Measurements from ENCODE around the gene ATP11A. TPM values are rescaled to one million over a fixed set of nuclear protein-coding genes. Genes with fewer than 3 reads are reported as not detected.
A peak's percentile ranks its signal among the peaks of the same experiment; 100 is the strongest.

Gene ATP11A
- total RNA-seq, 2 donors from 2014 or later: 122 to 140 TPM

- H3K4me3 ChIP-seq (ENCODE audit: low read length): no peak overlapping the region
- Mint-ChIP-seq H3K36me3 (ENCODE audit: low read depth) (peaks cover 3% of the 10 kb centered on the region), H3K4me1 (peaks cover 14% of the 10 kb centered on the region), H3K4me3 (no peak overlapping the region), H3K27ac (no peak overlapping the region), H3K27me3 (ENCODE audit: insufficient read depth) (no peaks in the 10 kb centered on the region), H3K9me3 (no peaks in the 10 kb centered on the region)
- no peaks in the 10 kb centered on the region for H3K27me3 ChIP-seq (ENCODE audit: control insufficient read depth, insufficient read depth, low read length, poor library complexity, severe bottlenecking)
- H3K36me3 ChIP-seq (ENCODE audit: control insufficient read depth, insufficient read depth, low read length): no peaks in the 10 kb centered on the region
- 78 to 88% methylated on average over 10 to 22 of the region's 22 CpGs for WGBS, 2 experiments (ENCODE audit: insufficient coverage in 1 of 2, insufficient read length in 1 of 2)
- H3K27ac ChIP-seq (ENCODE audit: low read depth, low read length): no peak overlapping the region
- H3K9ac ChIP-seq (ENCODE audit: extremely low read depth, low read length, poor library complexity, severe bottlenecking): no peak overlapping the region
- TF ChIP-seq CTCF (conservative IDR thresholded peaks at IDR 0.05): no peak
- H3K9me3 ChIP-seq (ENCODE audit: control insufficient read depth, low read length): no peaks in the 10 kb centered on the region
- no peak for DNase-seq
- H3K4me1 ChIP-seq (ENCODE audit: control insufficient read depth, insufficient read depth, low read length): no peaks in the 10 kb centered on the region
Measured at GRCh38 chr13:112744168-112745021, 54.6 kb downstream of the ATP11A start.

- H3K27ac Mint-ChIP-seq: peak overlapping the region; percentile 58
- H3K4me1 Mint-ChIP-seq: peaks cover 14% of the 10 kb centered on the region
Measured at GRCh38 chr13:112746044-112746443, 56.2 kb downstream of the ATP11A start.

GRCh38 chr13:112747256-112747655 lies 57.4 kb downstream of the ATP11A start:
- H3K27me3 ChIP-seq (ENCODE audit: control insufficient read depth, insufficient read depth, low read length, poor library complexity, severe bottlenecking): no peaks in the 10 kb centered on the region
- peaks cover 14% of the 10 kb centered on the region for H3K4me1 Mint-ChIP-seq
- no peaks in the 10 kb centered on the region for H3K9me3 ChIP-seq (ENCODE audit: control insufficient read depth, low read length)
- H3K27ac ChIP-seq (ENCODE audit: low read depth, low read length): no peak overlapping the region
- WGBS, 2 experiments (ENCODE audit: insufficient coverage in 1 of 2, insufficient read length in 1 of 2): 93 to 94% methylated on average over 8 to 9 of the region's 9 CpGs
- H3K27ac Mint-ChIP-seq: no peak overlapping the region
- no peaks in the 10 kb centered on the region for H3K9me3 Mint-ChIP-seq
- DNase-seq: no peak
- H3K4me1 ChIP-seq (ENCODE audit: control insufficient read depth, insufficient read depth, low read length): no peaks in the 10 kb centered on the region
- no peaks in the 10 kb centered on the region for H3K27me3 Mint-ChIP-seq (ENCODE audit: insufficient read depth)
- no peak overlapping the region for H3K9ac ChIP-seq (ENCODE audit: extremely low read depth, low read length, poor library complexity, severe bottlenecking)
- peaks cover 6% of the 10 kb centered on the region for H3K36me3 Mint-ChIP-seq (ENCODE audit: low read depth)
- H3K36me3 ChIP-seq (ENCODE audit: control insufficient read depth, insufficient read depth, low read length): no peaks in the 10 kb centered on the region
- no peak for TF ChIP-seq CTCF (conservative IDR thresholded peaks at IDR 0.05)
- no peak overlapping the region for H3K4me3 ChIP-seq (ENCODE audit: low read length)
- H3K4me3 Mint-ChIP-seq: no peak overlapping the region

More at GRCh38 chr13:112746044-112746443, 56.2 kb downstream of the ATP11A start:
- H3K36me3 Mint-ChIP-seq (ENCODE audit: low read depth): peaks cover 3% of the 10 kb centered on the region
- no peaks in the 10 kb centered on the region for H3K9me3 ChIP-seq (ENCODE audit: control insufficient read depth, low read length)
- no peaks in the 10 kb centered on the region for H3K36me3 ChIP-seq (ENCODE audit: control insufficient read depth, insufficient read depth, low read length)
- no peak overlapping the region for H3K4me3 Mint-ChIP-seq
- H3K9me3 Mint-ChIP-seq: no peaks in the 10 kb centered on the region
- H3K4me3 ChIP-seq (ENCODE audit: low read length): no peak overlapping the region
- WGBS, 2 experiments (ENCODE audit: insufficient coverage in 1 of 2, insufficient read length in 1 of 2): 95 to 98% methylated on average over 21 to 29 of the region's 29 CpGs
- no peaks in the 10 kb centered on the region for H3K27me3 ChIP-seq (ENCODE audit: control insufficient read depth, insufficient read depth, low read length, poor library complexity, severe bottlenecking)
- no peak for TF ChIP-seq CTCF (conservative IDR thresholded peaks at IDR 0.05)
- no peak overlapping the region for H3K9ac ChIP-seq (ENCODE audit: extremely low read depth, low read length, poor library complexity, severe bottlenecking)
- no peak for DNase-seq
- H3K27me3 Mint-ChIP-seq (ENCODE audit: insufficient read depth): no peaks in the 10 kb centered on the region
- no peaks in the 10 kb centered on the region for H3K4me1 ChIP-seq (ENCODE audit: control insufficient read depth, insufficient read depth, low read length)
- no peak overlapping the region for H3K27ac ChIP-seq (ENCODE audit: low read depth, low read length)

Data from endodermal cell (in vitro differentiated cells).